Activated CD4-positive, CD25-positive, alpha-beta regulatory T cell treated with anti-CD3 and anti-CD28 coated beads, Interleukin-2, amount 50 U/mL, for 24 hours (primary cell): ENCODE data around the gene SMARCB1.

Source experiments
- ATAC-seq, 2 donors: fragments of 150-1000 bp; cut with Tn5 transposase; one replicate each; pipeline ENCODE4 v1.10.0; 2021; ENCODE audit warnings: mild to moderate bottlenecking in 1 of 2, moderate library complexity in 1 of 2

SMARCB1 gene

GRCh38 chr22:23781065-23781464, 5.7 kb upstream of the SMARCB1 start:
- no peak for ATAC-seq

GRCh38 chr22:23781511-23782183, 5.1 kb upstream of the SMARCB1 start:
- no peak for ATAC-seq

- no peak for ATAC-seq
Observed at GRCh38 chr22:23782252-23782651, 4.5 kb upstream of the SMARCB1 start.

- ATAC-seq, result no peak
Observed at GRCh38 chr22:23782703-23783102, 4.1 kb upstream of the SMARCB1 start.

- no peak for ATAC-seq
Observed at GRCh38 chr22:23783265-23784150, 3.3 kb upstream of the SMARCB1 start.

GRCh38 chr22:23784215-23784732, 2.5 kb upstream of the SMARCB1 start:
- no peak for ATAC-seq

GRCh38 chr22:23786261-23786710, 480 bp upstream of the SMARCB1 start:
- ATAC-seq, result no peak

GRCh38 chr22:23787600-23787896, 782 bp downstream of the SMARCB1 start:
- ATAC-seq, result peak in 1 of 2 donors; percentile 22

GRCh38 chr22:23787910-23788309, 1.1 kb downstream of the SMARCB1 start:
- ATAC-seq, result no peak

GRCh38 chr22:23789121-23789520, 2.4 kb downstream of the SMARCB1 start:
- no peak for ATAC-seq

GRCh38 chr22:23789638-23790037, 2.9 kb downstream of the SMARCB1 start:
- ATAC-seq, result no peak

GRCh38 chr22:23790819-23791737, 4.3 kb downstream of the SMARCB1 start:
- no peak for ATAC-seq

GRCh38 chr22:23791738-23792645, 5.2 kb downstream of the SMARCB1 start:
- no peak for ATAC-seq

GRCh38 chr22:23793326-23793725, 6.6 kb downstream of the SMARCB1 start:
- no peak for ATAC-seq

GRCh38 chr22:23796461-23796860, 9.7 kb downstream of the SMARCB1 start:
- ATAC-seq, result no peak

- ATAC-seq, result peak; percentile 38 to 48
Observed at GRCh38 chr22:23800297-23801237, 13.8 kb downstream of the SMARCB1 start.

- ATAC-seq, result no peak
Observed at GRCh38 chr22:23801238-23801821, 14.6 kb downstream of the SMARCB1 start.

GRCh38 chr22:23801886-23802377, 15.2 kb downstream of the SMARCB1 start:
- ATAC-seq, result no peak

GRCh38 chr22:23803001-23803819, 16.4 kb downstream of the SMARCB1 start:
- no peak for ATAC-seq
